Esophagus squamous epithelium (tissue), 4 donors: ENCODE results near the gene CUTC.

Experiments
- POLR2A ChIP-seq, 4 donors: fragments of 450-650 bp; IDR thresholded peaks; one replicate each; pipeline ENCODE4 v1.6.1; 2017; ENCODE audit warnings: antibody characterized with exemption in 4 of 4, mild to moderate bottlenecking in 4 of 4, moderate library complexity in 3 of 4
- TF ChIP-seq, protein P1 (sequence below), 6 experiments: fragments of 450-650 bp in 4 of 6; fragments of 200-600 bp in 2 of 6; sonication (generic) in 2 of 6; IDR thresholded peaks; one replicate each; pipeline ENCODE4 v1.5.1; 2016 to 2019; ENCODE audit warnings: antibody characterized with exemption in 6 of 6, mild to moderate bottlenecking in 4 of 6, moderate library complexity in 4 of 6

DNA sequence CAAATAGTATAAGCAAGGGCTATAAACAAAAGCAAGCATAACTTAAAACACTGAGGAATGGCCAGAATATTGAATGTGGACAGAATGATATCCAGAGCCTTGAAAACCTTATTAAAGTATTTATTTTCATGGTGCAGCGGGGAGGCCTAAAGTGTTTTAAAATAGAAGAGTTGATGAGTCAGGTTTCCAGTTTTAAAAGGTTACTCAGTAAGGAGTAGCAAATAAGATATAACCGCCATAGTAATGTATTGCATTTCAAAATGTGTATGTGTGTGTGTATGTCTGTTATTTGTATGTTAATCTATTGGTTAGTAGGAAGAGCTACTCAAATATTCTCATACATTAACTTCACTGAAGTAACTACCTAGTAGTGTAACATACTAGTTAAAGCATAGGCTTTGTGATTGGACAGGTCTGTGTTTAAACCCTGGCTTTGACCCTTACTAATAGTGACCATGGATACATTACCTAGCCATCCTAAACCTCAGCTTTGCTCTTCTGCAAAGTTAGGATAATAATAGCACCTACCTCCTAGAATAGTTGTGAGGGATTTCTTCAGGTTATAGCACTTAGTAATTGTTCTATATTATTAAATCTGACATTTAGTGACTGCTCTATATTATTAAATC is 16.9 kb downstream of the CUTC start:
- TF ChIP-seq, protein P1, sequence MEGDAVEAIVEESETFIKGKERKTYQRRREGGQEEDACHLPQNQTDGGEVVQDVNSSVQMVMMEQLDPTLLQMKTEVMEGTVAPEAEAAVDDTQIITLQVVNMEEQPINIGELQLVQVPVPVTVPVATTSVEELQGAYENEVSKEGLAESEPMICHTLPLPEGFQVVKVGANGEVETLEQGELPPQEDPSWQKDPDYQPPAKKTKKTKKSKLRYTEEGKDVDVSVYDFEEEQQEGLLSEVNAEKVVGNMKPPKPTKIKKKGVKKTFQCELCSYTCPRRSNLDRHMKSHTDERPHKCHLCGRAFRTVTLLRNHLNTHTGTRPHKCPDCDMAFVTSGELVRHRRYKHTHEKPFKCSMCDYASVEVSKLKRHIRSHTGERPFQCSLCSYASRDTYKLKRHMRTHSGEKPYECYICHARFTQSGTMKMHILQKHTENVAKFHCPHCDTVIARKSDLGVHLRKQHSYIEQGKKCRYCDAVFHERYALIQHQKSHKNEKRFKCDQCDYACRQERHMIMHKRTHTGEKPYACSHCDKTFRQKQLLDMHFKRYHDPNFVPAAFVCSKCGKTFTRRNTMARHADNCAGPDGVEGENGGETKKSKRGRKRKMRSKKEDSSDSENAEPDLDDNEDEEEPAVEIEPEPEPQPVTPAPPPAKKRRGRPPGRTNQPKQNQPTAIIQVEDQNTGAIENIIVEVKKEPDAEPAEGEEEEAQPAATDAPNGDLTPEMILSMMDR (IDR thresholded peaks at IDR 0.05) = no peak
- no peak for TF ChIP-seq POLR2A (IDR thresholded peaks at IDR 0.05)
